Osteoblast (primary cell): ENCODE data around the gene AFDN. TPM values are rescaled to one million over a fixed set of nuclear protein-coding genes. Genes with fewer than 3 reads are reported as not detected.

Experiments used
- DNase-seq: peaks from one replicate; pipeline ENCODE4 v3.0.0; 2011; ENCODE audit warnings: low spot score, mixed read lengths; ENCODE audit not compliant: insufficient read length; ENCODE audit errors: missing footprints
- H2AFZ ChIP-seq: 2 replicates; pipeline ENCODE4 v1.6.0; 2011; ENCODE audit warnings: mild to moderate bottlenecking, low read length
- H3K27ac ChIP-seq: 2 replicates; pipeline ENCODE4 v1.5.1; 2011; ENCODE audit warnings: mild to moderate bottlenecking, low read depth, low read length, moderate library complexity
- H3K27me3 ChIP-seq: 2 replicates; pipeline ENCODE4 v1.6.0; 2012; ENCODE audit warnings: mild to moderate bottlenecking, control low read depth, inconsistent platforms, low read length, moderate library complexity; ENCODE audit not compliant: insufficient read depth
- H3K36me3 ChIP-seq: 2 replicates; pipeline ENCODE4 v1.5.1; 2011; ENCODE audit warnings: mild to moderate bottlenecking, low read length, control low read depth, moderate library complexity; ENCODE audit not compliant: insufficient read depth
- H3K4me1 ChIP-seq: 2 replicates; pipeline ENCODE4 v1.5.1; 2011; ENCODE audit warnings: mild to moderate bottlenecking, low read length, control low read depth, moderate library complexity; ENCODE audit not compliant: insufficient read depth
- H3K4me2 ChIP-seq: 2 replicates; pipeline ENCODE4 v1.6.0; 2011; ENCODE audit warnings: mild to moderate bottlenecking, low read length; ENCODE audit not compliant: insufficient read depth
- H3K4me3 ChIP-seq: fragments of 200-600 bp; sonication (generic); 3 replicates; pipeline ENCODE4 v1.5.1; 2012; ENCODE audit warnings: mild to moderate bottlenecking, low read length, inconsistent platforms; ENCODE audit not compliant: insufficient read depth
- H3K79me2 ChIP-seq: 2 replicates; pipeline ENCODE4 v1.6.0; 2012; ENCODE audit warnings: mild to moderate bottlenecking, low read length, control low read depth, inconsistent platforms; ENCODE audit not compliant: insufficient read depth
- H3K9me3 ChIP-seq: 2 replicates; pipeline ENCODE4 v1.5.1; 2011; ENCODE audit warnings: low read depth, low read length, control low read depth
- H4K20me1 ChIP-seq: 2 replicates; pipeline ENCODE4 v1.6.0; 2012; ENCODE audit warnings: mild to moderate bottlenecking, low read length, control low read depth; ENCODE audit not compliant: insufficient read depth
- CTCF ChIP-seq: IDR thresholded peaks from 2 replicates; pipeline ENCODE4 v1.5.1; 2011; ENCODE audit warnings: mild to moderate bottlenecking, low read depth, low read length, moderate library complexity; ENCODE audit errors: extremely low read depth
- total RNA-seq: library from RNA; depleted of rRNA; stranded (reverse); fragments of >200 nt; gene quantifications from 2 replicates; pipeline ENCODE4 v1.2.3, GENCODE V29; 2012

AFDN gene
- total RNA-seq, 1 donor, result 52.5 TPM

- H2AFZ ChIP-seq, result no peak overlapping the region
- H3K27ac ChIP-seq, result no peak overlapping the region
- no peaks in the 10 kb centered on the region for H3K36me3 ChIP-seq
- H3K4me1 ChIP-seq, result no peaks in the 10 kb centered on the region
- no peak for TF ChIP-seq CTCF
- H3K9me3 ChIP-seq, result no peaks in the 10 kb centered on the region
- H4K20me1 ChIP-seq, result no peaks in the 10 kb centered on the region
- H3K4me2 ChIP-seq, result no peak overlapping the region
- H3K79me2 ChIP-seq, result no peaks in the 10 kb centered on the region
- H3K4me3 ChIP-seq, result no peak overlapping the region
- DNase-seq, result no peak
- H3K27me3 ChIP-seq, result no peaks in the 10 kb centered on the region
These were observed 20.5 kb upstream of the AFDN start for GRCh38 chr6:167806061-167806700.

GRCh38 chr6:167807200-167807599 is 19.5 kb upstream of the AFDN start:
- no peak overlapping the region for H3K4me3 ChIP-seq
- no peak for DNase-seq
- TF ChIP-seq CTCF, result no peak
- H3K4me2 ChIP-seq, result no peak overlapping the region
- no peaks in the 10 kb centered on the region for H3K36me3 ChIP-seq
- H3K27ac ChIP-seq, result no peak overlapping the region
- H3K4me1 ChIP-seq, result no peaks in the 10 kb centered on the region
- no peaks in the 10 kb centered on the region for H3K79me2 ChIP-seq
- H3K9me3 ChIP-seq, result no peaks in the 10 kb centered on the region
- no peaks in the 10 kb centered on the region for H3K27me3 ChIP-seq
- no peaks in the 10 kb centered on the region for H4K20me1 ChIP-seq
- no peak overlapping the region for H2AFZ ChIP-seq

- no peak overlapping the region for H2AFZ ChIP-seq
- no peaks in the 10 kb centered on the region for H3K9me3 ChIP-seq
- H4K20me1 ChIP-seq, result no peaks in the 10 kb centered on the region
- TF ChIP-seq CTCF, result no peak
- H3K36me3 ChIP-seq, result no peaks in the 10 kb centered on the region
- no peak for DNase-seq
- no peaks in the 10 kb centered on the region for H3K79me2 ChIP-seq
- H3K4me3 ChIP-seq, result no peak overlapping the region
- H3K4me1 ChIP-seq, result no peaks in the 10 kb centered on the region
- H3K4me2 ChIP-seq, result no peak overlapping the region
- no peaks in the 10 kb centered on the region for H3K27me3 ChIP-seq
- no peak overlapping the region for H3K27ac ChIP-seq
These were observed 19.0 kb upstream of the AFDN start for GRCh38 chr6:167807756-167808155.

GRCh38 chr6:167811040-167811439 is 15.7 kb upstream of the AFDN start:
- Histone ChIP-seq H3K4me1 (no peaks in the 10 kb centered on the region), H4K20me1 (no peaks in the 10 kb centered on the region), H3K27me3 (no peaks in the 10 kb centered on the region), H3K4me3 (no peak overlapping the region), H3K36me3 (no peaks in the 10 kb centered on the region), H3K27ac (no peak overlapping the region), H2AFZ (no peak overlapping the region), H3K79me2 (no peaks in the 10 kb centered on the region), H3K9me3 (no peaks in the 10 kb centered on the region), H3K4me2 (no peak overlapping the region)
- TF ChIP-seq CTCF, result no peak
- no peak for DNase-seq
